Ishikawa (cell line): ENCODE results near the gene FHIT.

Experiments
- CEBPB ChIP-seq: IDR thresholded peaks from 2 replicates; pipeline ENCODE4 v1.6.1; 2012
- CREB1 ChIP-seq: IDR thresholded peaks from 2 replicates; pipeline ENCODE4 v1.6.1; 2012; ENCODE audit warnings: low read depth
- EGR1 ChIP-seq: IDR thresholded peaks from 2 replicates; pipeline ENCODE4 v1.6.1; 2012
- EP300 ChIP-seq: IDR thresholded peaks from 2 replicates; pipeline ENCODE4 v1.6.1; 2012; ENCODE audit warnings: borderline replicate concordance
- NFIC ChIP-seq: IDR thresholded peaks from 2 replicates; pipeline ENCODE4 v1.6.1; 2012
- RAD21 ChIP-seq: IDR thresholded peaks from 2 replicates; pipeline ENCODE4 v1.6.1; 2012; ENCODE audit warnings: low read depth
- TAF1 ChIP-seq: IDR thresholded peaks from 2 replicates; pipeline ENCODE4 v1.6.1; 2012; ENCODE audit warnings: low read depth, mild to moderate bottlenecking
- TCF12 ChIP-seq: IDR thresholded peaks from 2 replicates; pipeline ENCODE4 v1.6.1; 2012; ENCODE audit warnings: low read depth
- TEAD4 ChIP-seq: IDR thresholded peaks from 2 replicates; pipeline ENCODE4 v1.6.1; 2012
- YY1 ChIP-seq: IDR thresholded peaks from 2 replicates; pipeline ENCODE4 v1.6.1; 2012; ENCODE audit warnings: low read depth
- ZBTB7A ChIP-seq: IDR thresholded peaks from 2 replicates; pipeline ENCODE4 v1.6.1; 2012; ENCODE audit warnings: low read depth
- TF ChIP-seq, protein P1 (sequence below): IDR thresholded peaks from 2 replicates; pipeline ENCODE4 v1.6.1; 2012
- TF ChIP-seq, protein P2 (sequence below): IDR thresholded peaks from 2 replicates; pipeline ENCODE4 v1.6.1; 2012

DNA sequence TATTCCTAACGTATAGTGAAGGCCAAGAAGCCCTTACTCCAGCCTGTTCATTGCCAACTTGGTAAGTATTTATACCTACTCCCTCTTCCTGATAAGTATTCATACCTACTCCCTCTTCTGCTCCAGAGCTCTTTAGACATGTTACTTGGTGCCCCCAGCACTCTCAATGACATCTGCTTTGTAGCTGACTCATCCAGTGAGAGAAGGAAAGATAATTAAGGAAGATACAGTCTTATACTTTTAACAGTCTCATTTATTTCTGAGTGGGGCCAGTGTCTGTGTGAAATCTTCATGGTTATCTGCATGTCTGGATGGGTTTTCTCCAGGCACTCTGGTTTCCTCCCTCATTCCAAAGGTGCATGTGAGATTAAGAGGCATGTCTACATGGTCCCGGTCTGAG is 698.7 kb downstream of the FHIT start:
- TF ChIP-seq EP300 (no peak), TEAD4 (no peak), CREB1 (no peak), TAF1 (no peak), EGR1 (no peak), RAD21 (no peak), ZBTB7A (no peak), YY1 (no peak), NFIC (no peak), TCF12 (no peak), CEBPB (no peak)
- TF ChIP-seq, protein P1, sequence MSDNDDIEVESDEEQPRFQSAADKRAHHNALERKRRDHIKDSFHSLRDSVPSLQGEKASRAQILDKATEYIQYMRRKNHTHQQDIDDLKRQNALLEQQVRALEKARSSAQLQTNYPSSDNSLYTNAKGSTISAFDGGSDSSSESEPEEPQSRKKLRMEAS, result no peak
- TF ChIP-seq, protein P2, sequence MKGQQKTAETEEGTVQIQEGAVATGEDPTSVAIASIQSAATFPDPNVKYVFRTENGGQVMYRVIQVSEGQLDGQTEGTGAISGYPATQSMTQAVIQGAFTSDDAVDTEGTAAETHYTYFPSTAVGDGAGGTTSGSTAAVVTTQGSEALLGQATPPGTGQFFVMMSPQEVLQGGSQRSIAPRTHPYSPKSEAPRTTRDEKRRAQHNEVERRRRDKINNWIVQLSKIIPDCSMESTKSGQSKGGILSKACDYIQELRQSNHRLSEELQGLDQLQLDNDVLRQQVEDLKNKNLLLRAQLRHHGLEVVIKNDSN, result no peak
